Thyroid gland (tissue), 4 donors: Measurements from ENCODE around the gene POLR2A.

Experiments
- POLR2A ChIP-seq, 2 donors: fragments of 450-650 bp; IDR thresholded peaks; one replicate each; pipeline ENCODE4 v1.6.1; 2017; ENCODE audit warnings: antibody characterized with exemption in 2 of 2, mild to moderate bottlenecking in 2 of 2, moderate library complexity in 1 of 2
- TF ChIP-seq, protein P1 (sequence below), 6 experiments: fragments of 200-600 bp in 3 of 6; fragments of 450-650 bp in 3 of 6; sonication (generic) in 3 of 6; IDR thresholded peaks; one replicate each; pipeline ENCODE4 v1.5.1; 2016 to 2019; ENCODE audit warnings: antibody characterized with exemption in 6 of 6, mild to moderate bottlenecking in 2 of 6, inconsistent platforms in 1 of 6, moderate library complexity in 1 of 6

- TF ChIP-seq, protein P1, sequence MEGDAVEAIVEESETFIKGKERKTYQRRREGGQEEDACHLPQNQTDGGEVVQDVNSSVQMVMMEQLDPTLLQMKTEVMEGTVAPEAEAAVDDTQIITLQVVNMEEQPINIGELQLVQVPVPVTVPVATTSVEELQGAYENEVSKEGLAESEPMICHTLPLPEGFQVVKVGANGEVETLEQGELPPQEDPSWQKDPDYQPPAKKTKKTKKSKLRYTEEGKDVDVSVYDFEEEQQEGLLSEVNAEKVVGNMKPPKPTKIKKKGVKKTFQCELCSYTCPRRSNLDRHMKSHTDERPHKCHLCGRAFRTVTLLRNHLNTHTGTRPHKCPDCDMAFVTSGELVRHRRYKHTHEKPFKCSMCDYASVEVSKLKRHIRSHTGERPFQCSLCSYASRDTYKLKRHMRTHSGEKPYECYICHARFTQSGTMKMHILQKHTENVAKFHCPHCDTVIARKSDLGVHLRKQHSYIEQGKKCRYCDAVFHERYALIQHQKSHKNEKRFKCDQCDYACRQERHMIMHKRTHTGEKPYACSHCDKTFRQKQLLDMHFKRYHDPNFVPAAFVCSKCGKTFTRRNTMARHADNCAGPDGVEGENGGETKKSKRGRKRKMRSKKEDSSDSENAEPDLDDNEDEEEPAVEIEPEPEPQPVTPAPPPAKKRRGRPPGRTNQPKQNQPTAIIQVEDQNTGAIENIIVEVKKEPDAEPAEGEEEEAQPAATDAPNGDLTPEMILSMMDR (IDR thresholded peaks at IDR 0.05), result no peak
- no peak for TF ChIP-seq POLR2A (IDR thresholded peaks at IDR 0.05)
Observed at GRCh38 chr17:7541074-7541621, 57.0 kb downstream of the POLR2A start.
